ENCODE data around the gene CCDC92.

Gene CCDC92

GRCh38 chr12:123960029-123960735 lies 12.4 kb downstream of the CCDC92 start:
- WGBS (ENCODE audit: insufficient coverage): 94% methylated on average over 8 of the region's 9 CpGs
- no peak overlapping the region for H3K27ac ChIP-seq (ENCODE audit: insufficient read depth in 1 of 2, low read depth in 1 of 2, low read length in 2 of 2, poor library complexity in 1 of 2, severe bottlenecking in 2 of 2)
- DNase-seq: no peak
- no peaks in the 10 kb centered on the region for H3K9me3 ChIP-seq (ENCODE audit: control extremely low read depth in 1 of 5, control insufficient read depth in 4 of 5, insufficient read depth in 2 of 5, low read depth in 1 of 5, low read length in 4 of 5)
- ChIA-PET POLR2A (interaction anchor here (0.9 kb wide), 1 partner anchor 11 kb away, joined by 4 read pairs; no protein-coding TSS in a partner anchor), CTCF (interaction anchor here (0.8 to 1.2 kb wide), 7 partner anchors 21 to 95 kb away, joined by 3 to 4 read pairs (median 3); no protein-coding TSS in a partner anchor)
- no peaks in the 10 kb centered on the region for H3K36me3 ChIP-seq (ENCODE audit: control insufficient read depth in 4 of 4, insufficient read depth in 4 of 4, low read length in 3 of 4)
- H3K4me3 ChIP-seq (ENCODE audit: control insufficient read depth in 1 of 7, extremely low read depth in 1 of 7, insufficient read depth in 4 of 7, low read depth in 2 of 7, low read length in 6 of 7): no peak overlapping the region
- H3K4me1 ChIP-seq (ENCODE audit: control extremely low read depth in 1 of 4, control insufficient read depth in 4 of 4, insufficient read depth in 4 of 4, low read length in 3 of 4): no peaks in the 10 kb centered on the region
- no peaks in the 10 kb centered on the region for H3K27me3 ChIP-seq (replicated peaks in 2 of 5; ENCODE audit: control insufficient read depth in 4 of 5, insufficient read depth in 5 of 5, low read length in 4 of 5)

DNA sequence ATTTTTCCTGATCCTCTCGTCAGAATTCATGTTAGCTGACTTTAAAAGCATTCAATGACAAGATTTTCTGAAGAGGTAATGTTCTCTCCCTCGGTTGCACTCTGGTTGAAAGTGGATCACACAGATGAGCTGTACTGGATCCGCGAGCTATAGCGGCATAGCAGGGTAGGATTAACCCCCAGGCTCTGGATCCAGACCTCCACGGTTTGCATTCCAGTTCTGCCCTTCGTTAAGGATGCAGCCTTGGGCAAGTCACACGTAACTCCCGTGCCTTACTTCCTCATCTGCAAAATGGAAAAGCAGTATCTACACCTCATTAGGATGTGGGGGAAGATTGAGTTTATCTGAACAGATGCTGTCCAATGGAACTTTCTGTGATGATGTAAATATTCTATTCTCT lies 13.8 kb downstream of the CCDC92 start:
- CTCF ChIA-PET: interaction anchor here (0.8 kb wide), 2 partner anchors 22 to 65 kb away, joined by 3 read pairs; no protein-coding TSS in a partner anchor

DNA sequence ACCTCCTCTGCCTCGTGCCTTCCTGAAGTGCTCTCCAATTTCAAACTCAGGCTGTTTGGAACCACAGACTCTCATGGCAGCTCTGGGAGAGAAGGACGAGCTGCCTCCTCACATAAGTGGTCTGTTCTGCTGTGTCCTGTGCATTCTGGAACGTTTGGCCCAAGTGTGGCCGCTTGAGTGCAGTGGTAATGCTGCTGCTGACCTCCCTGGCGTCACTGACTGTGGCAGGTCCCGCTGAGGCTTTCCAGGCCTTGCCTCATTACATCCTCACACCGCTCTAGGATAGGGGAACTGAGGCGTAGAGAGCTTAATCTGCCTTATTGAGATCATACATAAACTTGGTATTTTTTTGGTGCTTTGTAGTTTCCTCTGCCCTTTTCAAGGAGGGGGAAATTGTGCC lies 14.2 kb downstream of the CCDC92 start:
- Histone ChIP-seq H3K9me3 (ENCODE audit: control extremely low read depth in 1 of 5, control insufficient read depth in 4 of 5, insufficient read depth in 2 of 5, low read depth in 1 of 5, low read length in 4 of 5) (no peaks in the 10 kb centered on the region), H3K4me3 (ENCODE audit: control insufficient read depth in 1 of 7, extremely low read depth in 1 of 7, insufficient read depth in 4 of 7, low read depth in 2 of 7, low read length in 6 of 7) (no peak overlapping the region), H3K36me3 (ENCODE audit: control insufficient read depth in 4 of 4, insufficient read depth in 4 of 4, low read length in 3 of 4) (no peaks in the 10 kb centered on the region), H3K4me1 (ENCODE audit: control extremely low read depth in 1 of 4, control insufficient read depth in 4 of 4, insufficient read depth in 4 of 4, low read length in 3 of 4) (no peaks in the 10 kb centered on the region), H3K27me3 (replicated peaks in 2 of 5; ENCODE audit: control insufficient read depth in 4 of 5, insufficient read depth in 5 of 5, low read length in 4 of 5) (no peaks in the 10 kb centered on the region), H3K27ac (ENCODE audit: insufficient read depth in 1 of 2, low read depth in 1 of 2, low read length in 2 of 2, poor library complexity in 1 of 2, severe bottlenecking in 2 of 2) (no peak overlapping the region)
- POLR2A ChIA-PET: no interaction called here
- CTCF ChIA-PET: interaction anchor here (0.8 kb wide), 1 partner anchor 64 kb away, joined by 3 read pairs; no protein-coding TSS in a partner anchor
- 97% methylated on average over 6 of the region's 8 CpGs for WGBS (ENCODE audit: insufficient coverage)
- DNase-seq: no peak

More for the DNA sequence above, 13.8 kb downstream of the CCDC92 start:
- Histone ChIP-seq H3K4me1 (ENCODE audit: control extremely low read depth in 1 of 4, control insufficient read depth in 4 of 4, insufficient read depth in 4 of 4, low read length in 3 of 4) (no peaks in the 10 kb centered on the region), H3K9me3 (ENCODE audit: control extremely low read depth in 1 of 5, control insufficient read depth in 4 of 5, insufficient read depth in 2 of 5, low read depth in 1 of 5, low read length in 4 of 5) (no peaks in the 10 kb centered on the region), H3K27ac (ENCODE audit: insufficient read depth in 1 of 2, low read depth in 1 of 2, low read length in 2 of 2, poor library complexity in 1 of 2, severe bottlenecking in 2 of 2) (no peak overlapping the region), H3K4me3 (ENCODE audit: control insufficient read depth in 1 of 7, extremely low read depth in 1 of 7, insufficient read depth in 4 of 7, low read depth in 2 of 7, low read length in 6 of 7) (no peak overlapping the region), H3K27me3 (replicated peaks in 2 of 5; ENCODE audit: control insufficient read depth in 4 of 5, insufficient read depth in 5 of 5, low read length in 4 of 5) (no peaks in the 10 kb centered on the region), H3K36me3 (ENCODE audit: control insufficient read depth in 4 of 4, insufficient read depth in 4 of 4, low read length in 3 of 4) (no peaks in the 10 kb centered on the region)
- no peak for DNase-seq
- 96% methylated on average over 6 of the region's 9 CpGs for WGBS (ENCODE audit: insufficient coverage)
- POLR2A ChIA-PET: no interaction called here

- DNase-seq: no peak
- no peak overlapping the region for H3K27ac ChIP-seq (ENCODE audit: insufficient read depth in 1 of 2, low read depth in 1 of 2, low read length in 2 of 2, poor library complexity in 1 of 2, severe bottlenecking in 2 of 2)
- no peaks in the 10 kb centered on the region for H3K27me3 ChIP-seq (replicated peaks in 2 of 5; ENCODE audit: control insufficient read depth in 4 of 5, insufficient read depth in 5 of 5, low read length in 4 of 5)
- H3K4me3 ChIP-seq (ENCODE audit: control insufficient read depth in 1 of 7, extremely low read depth in 1 of 7, insufficient read depth in 4 of 7, low read depth in 2 of 7, low read length in 6 of 7): no peak overlapping the region
- H3K4me1 ChIP-seq (ENCODE audit: control extremely low read depth in 1 of 4, control insufficient read depth in 4 of 4, insufficient read depth in 4 of 4, low read length in 3 of 4): no peaks in the 10 kb centered on the region
- POLR2A ChIA-PET: no interaction called here
- WGBS (ENCODE audit: insufficient coverage): 100% methylated on average over 3 of the region's 3 CpGs
- CTCF ChIA-PET: no interaction called here
- H3K36me3 ChIP-seq (ENCODE audit: control insufficient read depth in 4 of 4, insufficient read depth in 4 of 4, low read length in 3 of 4): no peaks in the 10 kb centered on the region
- no peaks in the 10 kb centered on the region for H3K9me3 ChIP-seq (ENCODE audit: control extremely low read depth in 1 of 5, control insufficient read depth in 4 of 5, insufficient read depth in 2 of 5, low read depth in 1 of 5, low read length in 4 of 5)
Measured at GRCh38 chr12:123957196-123957595, 15.4 kb downstream of the CCDC92 start.

GRCh38 chr12:123956249-123956648 lies 16.4 kb downstream of the CCDC92 start:
- DNase-seq: no peak
- H3K4me1 ChIP-seq (ENCODE audit: control extremely low read depth in 1 of 4, control insufficient read depth in 4 of 4, insufficient read depth in 4 of 4, low read length in 3 of 4): no peaks in the 10 kb centered on the region
- no peak overlapping the region for H3K27ac ChIP-seq (ENCODE audit: insufficient read depth in 1 of 2, low read depth in 1 of 2, low read length in 2 of 2, poor library complexity in 1 of 2, severe bottlenecking in 2 of 2)
- WGBS (ENCODE audit: insufficient coverage): 95% methylated on average over 3 of the region's 9 CpGs
- H3K4me3 ChIP-seq (ENCODE audit: control insufficient read depth in 1 of 7, extremely low read depth in 1 of 7, insufficient read depth in 4 of 7, low read depth in 2 of 7, low read length in 6 of 7): no peak overlapping the region
- POLR2A ChIA-PET: interaction anchor here (0.6 kb wide), 1 partner anchor 1542 kb away, joined by 3 read pairs; no protein-coding TSS in a partner anchor
- CTCF ChIA-PET: interaction anchor here (0.7 to 1.3 kb wide), 2 partner anchors 16 to 37 kb away, joined by 3 read pairs; no protein-coding TSS in a partner anchor
- no peaks in the 10 kb centered on the region for H3K27me3 ChIP-seq (replicated peaks in 2 of 5; ENCODE audit: control insufficient read depth in 4 of 5, insufficient read depth in 5 of 5, low read length in 4 of 5)
- H3K36me3 ChIP-seq (ENCODE audit: control insufficient read depth in 4 of 4, insufficient read depth in 4 of 4, low read length in 3 of 4): no peaks in the 10 kb centered on the region
- no peaks in the 10 kb centered on the region for H3K9me3 ChIP-seq (ENCODE audit: control extremely low read depth in 1 of 5, control insufficient read depth in 4 of 5, insufficient read depth in 2 of 5, low read depth in 1 of 5, low read length in 4 of 5)

DNA sequence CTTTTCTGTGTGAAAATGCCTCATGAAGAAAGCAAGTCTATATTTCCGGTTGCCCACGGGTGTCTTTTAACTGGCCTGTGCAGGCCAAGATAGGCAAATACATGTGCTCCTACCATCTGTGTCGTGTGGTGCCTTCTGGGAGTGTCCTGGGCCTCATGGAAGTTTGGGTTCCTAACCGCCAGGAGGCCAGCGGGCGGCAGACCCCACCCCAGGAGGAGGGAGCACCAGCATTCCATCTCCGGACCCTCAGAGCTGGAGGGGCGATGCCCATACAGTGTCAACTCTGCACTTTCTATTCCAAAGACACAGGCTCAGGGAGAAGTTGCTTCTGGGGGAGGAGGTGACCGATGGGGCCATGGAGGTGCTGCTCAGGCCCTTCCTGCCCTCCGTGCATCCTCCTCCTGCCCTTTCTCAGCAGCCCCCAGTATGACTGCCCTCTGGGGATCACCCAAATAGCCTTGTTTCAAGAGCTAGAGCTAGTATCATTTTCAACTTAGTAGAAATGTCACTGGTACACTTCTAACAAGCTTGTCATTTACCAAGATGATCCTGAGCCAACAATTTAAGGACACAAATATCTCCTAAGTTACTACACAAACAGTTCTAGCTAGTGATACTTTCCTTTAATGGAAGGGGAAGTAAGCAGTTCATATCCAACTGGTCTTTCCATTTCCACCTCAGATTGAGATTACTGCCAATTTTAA lies 17.8 kb downstream of the CCDC92 start:
- WGBS (ENCODE audit: insufficient coverage): over 99% methylated on average over 8 of the region's 10 CpGs
- ChIA-PET CTCF (interaction anchor here (0.8 to 1.3 kb wide), 2 partner anchors 14 to 21 kb away, joined by 3 read pairs; no protein-coding TSS in a partner anchor), POLR2A (no interaction called here)

DNA sequence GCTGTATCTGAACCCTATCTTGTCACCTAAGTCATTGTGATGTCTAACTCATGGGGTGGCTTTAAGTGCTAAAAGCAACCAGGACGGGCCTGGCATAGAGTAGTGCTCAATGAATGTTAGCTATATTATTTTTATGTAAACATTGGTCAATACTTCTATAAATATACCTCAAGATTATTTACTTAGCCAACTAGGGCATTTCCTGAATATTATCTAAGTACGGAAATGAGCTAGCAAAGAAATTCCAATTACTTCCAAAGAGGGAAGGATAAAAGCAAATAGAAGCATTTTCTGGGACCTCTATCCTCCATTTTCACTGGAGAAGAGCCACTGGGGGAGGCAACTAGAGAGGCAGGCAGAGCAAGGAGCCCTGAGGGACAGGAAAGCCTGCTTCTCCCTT lies 20.6 kb downstream of the CCDC92 start:
- POLR2A ChIA-PET: no interaction called here
- no peak for DNase-seq
- CTCF ChIA-PET: interaction anchor here (1.1 kb wide), 1 partner anchor 25 kb away, joined by 6 read pairs; no protein-coding TSS in a partner anchor
- Histone ChIP-seq H3K27me3 (replicated peaks in 2 of 5; ENCODE audit: control insufficient read depth in 4 of 5, insufficient read depth in 5 of 5, low read length in 4 of 5) (no peaks in the 10 kb centered on the region), H3K27ac (ENCODE audit: insufficient read depth in 1 of 2, low read depth in 1 of 2, low read length in 2 of 2, poor library complexity in 1 of 2, severe bottlenecking in 2 of 2) (no peak overlapping the region), H3K36me3 (ENCODE audit: control insufficient read depth in 4 of 4, insufficient read depth in 4 of 4, low read length in 3 of 4) (peaks cover 0 to 4% (median 0%) of the 10 kb centered on the region in 4 experiments), H3K4me3 (ENCODE audit: control insufficient read depth in 1 of 7, extremely low read depth in 1 of 7, insufficient read depth in 4 of 7, low read depth in 2 of 7, low read length in 6 of 7) (no peak overlapping the region), H3K9me3 (ENCODE audit: control extremely low read depth in 1 of 5, control insufficient read depth in 4 of 5, insufficient read depth in 2 of 5, low read depth in 1 of 5, low read length in 4 of 5) (no peaks in the 10 kb centered on the region), H3K4me1 (ENCODE audit: control extremely low read depth in 1 of 4, control insufficient read depth in 4 of 4, insufficient read depth in 4 of 4, low read length in 3 of 4) (no peaks in the 10 kb centered on the region)
- WGBS (ENCODE audit: insufficient coverage): no CpG with 5 or more reads among the region's 2 CpGs

More for the DNA sequence above, 17.8 kb downstream of the CCDC92 start:
- DNase-seq: no peak
- Histone ChIP-seq H3K27ac (ENCODE audit: insufficient read depth in 1 of 2, low read depth in 1 of 2, low read length in 2 of 2, poor library complexity in 1 of 2, severe bottlenecking in 2 of 2) (no peak overlapping the region), H3K4me1 (ENCODE audit: control extremely low read depth in 1 of 4, control insufficient read depth in 4 of 4, insufficient read depth in 4 of 4, low read length in 3 of 4) (no peaks in the 10 kb centered on the region), H3K36me3 (ENCODE audit: control insufficient read depth in 4 of 4, insufficient read depth in 4 of 4, low read length in 3 of 4) (no peaks in the 10 kb centered on the region), H3K9me3 (ENCODE audit: control extremely low read depth in 1 of 5, control insufficient read depth in 4 of 5, insufficient read depth in 2 of 5, low read depth in 1 of 5, low read length in 4 of 5) (no peaks in the 10 kb centered on the region), H3K27me3 (replicated peaks in 2 of 5; ENCODE audit: control insufficient read depth in 4 of 5, insufficient read depth in 5 of 5, low read length in 4 of 5) (no peaks in the 10 kb centered on the region), H3K4me3 (ENCODE audit: control insufficient read depth in 1 of 7, extremely low read depth in 1 of 7, insufficient read depth in 4 of 7, low read depth in 2 of 7, low read length in 6 of 7) (no peak overlapping the region)
